Caco-2 (cell line): Measurements from ENCODE around the gene GBP1. TPM values are rescaled to one million over a fixed set of nuclear protein-coding genes. Genes with fewer than 3 reads are reported as not detected.
"Not testable (repeated sequence)": the region's sequence is repeated elsewhere in the genome, so short reads cannot be mapped to it uniquely, and the experiment has no call there.

Experiments
- BruUV-seq: library from RNA; stranded (reverse); fragments of 400-500 nt; replicated peaks from 2 replicates; lab custom pipeline; 2021; lab: Mats Ljungman, UMichigan
- CTCF ChIA-PET: fragments of 300-600 bp; sonication (Branson Sonifier 250); formaldehyde crosslinking; loops from one replicate; lab custom pipeline; 2022; ENCODE audit warnings: antibody characterized with exemption; lab: Charles Lee
- POLR2A ChIA-PET: fragments of 300-600 bp; sonication (Branson Sonifier 250); formaldehyde crosslinking; loops from one replicate; lab custom pipeline; 2022; ENCODE audit warnings: antibody characterized with exemption; lab: Charles Lee
- DNase-seq, 2 experiments: peaks; one replicate each; pipeline versions ENCODE4 v3.0.0 to v3.0.0-alpha.2; 2020 to 2022
- H3K27me3 ChIP-seq: replicated peaks from 2 replicates; pipeline ENCODE4 v1.6.0; 2011; ENCODE audit warnings: low read length; ENCODE audit not compliant: control insufficient read depth, insufficient read depth
- H3K36me3 ChIP-seq: 2 replicates; pipeline ENCODE4 v1.5.1; 2011; ENCODE audit warnings: low read length; ENCODE audit not compliant: control insufficient read depth, insufficient read depth
- H3K4me1 ChIP-seq: fragments of 250-450 bp; sonication (Bioruptor Pico); 2 replicates; pipeline ENCODE4 v1.5.1; 2020; ENCODE audit warnings: mild to moderate bottlenecking
- H3K4me3 ChIP-seq: 2 replicates; pipeline ENCODE4 v1.5.1; 2011; ENCODE audit warnings: low read depth, mild to moderate bottlenecking, control low read depth, low read length
- H3K9me3 ChIP-seq: fragments of 250-450 bp; sonication (Bioruptor Pico); 2 replicates; pipeline ENCODE4 v1.5.1; 2020; ENCODE audit warnings: mild to moderate bottlenecking, moderate library complexity
- H3K27ac Mint-ChIP-seq: one replicate; pipeline ENCODE4 v1.8.0; 2022; ENCODE audit warnings: mixed read lengths; ENCODE audit not compliant: unreplicated experiment
- H3K27me3 Mint-ChIP-seq: one replicate; pipeline ENCODE4 v1.8.0; 2022; ENCODE audit warnings: mixed read lengths; ENCODE audit not compliant: insufficient read depth, unreplicated experiment
- H3K36me3 Mint-ChIP-seq: one replicate; pipeline ENCODE4 v1.8.0; 2022; ENCODE audit warnings: mild to moderate bottlenecking, mixed read lengths; ENCODE audit not compliant: insufficient read depth, unreplicated experiment
- H3K4me1 Mint-ChIP-seq: one replicate; pipeline ENCODE4 v1.8.0; 2022; ENCODE audit warnings: low read depth, mixed read lengths; ENCODE audit not compliant: unreplicated experiment
- H3K4me3 Mint-ChIP-seq: one replicate; pipeline ENCODE4 v1.8.0; 2022; ENCODE audit warnings: mild to moderate bottlenecking, moderate library complexity, mixed read lengths; ENCODE audit not compliant: unreplicated experiment
- H3K9me3 Mint-ChIP-seq: one replicate; pipeline ENCODE4 v1.8.0; 2022; ENCODE audit warnings: mixed read lengths; ENCODE audit not compliant: unreplicated experiment
- CTCF ChIP-seq, 2 experiments: fragments of 200-600 bp in 1 of 2; IDR thresholded peaks; 1 replicate in 1 of 2; 2 replicates in 1 of 2; pipeline versions ENCODE4 v1.5.1 to v1.8.0; 2011 to 2022; ENCODE audit warnings: antibody characterized with exemption in 1 of 2, control low read depth in 1 of 2, inconsistent platforms in 1 of 2, low read depth in 1 of 2, low read length in 1 of 2, mild to moderate bottlenecking in 1 of 2, moderate library complexity in 1 of 2; ENCODE audit not compliant: insufficient read depth in 1 of 2, severe bottlenecking in 1 of 2, unreplicated experiment in 1 of 2
- intact Hi-C: fragments of 100-400 bp; cut with micrococcal nuclease; formaldehyde crosslinking; loops from one replicate; pipeline ENCODE4 v1.10.0; 2022; ENCODE audit not compliant: unreplicated experiment
- total RNA-seq: library from RNA; stranded (reverse); gene quantifications from 2 replicates; pipeline ENCODE4 v1.2.3, GENCODE V29; 2022

The GBP1 gene
- total RNA-seq, 1 experiment from 2014 or later: 0.36 TPM

- no peaks in the 10 kb centered on the region for H3K36me3 ChIP-seq
- DNase-seq: peak; percentile 22 to 36
- Mint-ChIP-seq H3K27me3 (no peaks in the 10 kb centered on the region), H3K9me3 (peaks cover 9% of the 10 kb centered on the region), H3K4me1 (no peaks in the 10 kb centered on the region), H3K27ac (no peak overlapping the region), H3K4me3 (no peak overlapping the region), H3K36me3 (no peaks in the 10 kb centered on the region)
- peaks cover 6% of the 10 kb centered on the region; the same call in 1 of the 2 replicates for H3K4me1 ChIP-seq
- H3K4me3 ChIP-seq: no peak overlapping the region
- ChIA-PET POLR2A (no interaction called here), CTCF (interaction anchor here (0.6 to 1.1 kb wide), 4 partner anchors 91 to 273 kb away, joined by 3 read pairs; no protein-coding TSS in a partner anchor)
- TF ChIP-seq CTCF (IDR thresholded peaks at IDR 0.05; ENCODE audit: insufficient read depth in 1 of 2, low read depth in 1 of 2, low read length in 1 of 2, severe bottlenecking in 1 of 2, unreplicated experiment in 1 of 2): peak; percentile 34 to 35
- BruUV-seq: no TSS peak
- H3K9me3 ChIP-seq: no peaks in the 10 kb centered on the region
- intact Hi-C loops: loop anchor here (1.0 to 2.0 kb wide), 2 partner anchors 273 to 369 kb away; no protein-coding TSS in a partner anchor
- no peaks in the 10 kb centered on the region for H3K27me3 ChIP-seq
Observed at GRCh38 chr1:89085781-89086180, 20.8 kb upstream of the GBP1 start.

GRCh38 chr1:89081005-89081404 lies 16.0 kb upstream of the GBP1 start:
- H3K9me3 ChIP-seq: no peaks in the 10 kb centered on the region
- no peaks in the 10 kb centered on the region for H3K4me1 ChIP-seq
- no peak for TF ChIP-seq CTCF (IDR thresholded peaks at IDR 0.05; ENCODE audit: insufficient read depth in 1 of 2, low read depth in 1 of 2, low read length in 1 of 2, severe bottlenecking in 1 of 2, unreplicated experiment in 1 of 2)
- H3K4me3 ChIP-seq: no peak overlapping the region
- intact Hi-C loops: no loop called here
- no peaks in the 10 kb centered on the region for H3K36me3 ChIP-seq
- peaks cover 18% of the 10 kb centered on the region for H3K9me3 Mint-ChIP-seq
- no peaks in the 10 kb centered on the region for H3K4me1 Mint-ChIP-seq
- no peak for DNase-seq
- BruUV-seq: no TSS peak
- ChIA-PET CTCF (no interaction called here), POLR2A (no interaction called here)
- no peak overlapping the region for H3K27ac Mint-ChIP-seq
- no peak overlapping the region for H3K4me3 Mint-ChIP-seq
- H3K27me3 ChIP-seq: no peaks in the 10 kb centered on the region
- no peaks in the 10 kb centered on the region for H3K27me3 Mint-ChIP-seq
- H3K36me3 Mint-ChIP-seq: no peaks in the 10 kb centered on the region

DNA sequence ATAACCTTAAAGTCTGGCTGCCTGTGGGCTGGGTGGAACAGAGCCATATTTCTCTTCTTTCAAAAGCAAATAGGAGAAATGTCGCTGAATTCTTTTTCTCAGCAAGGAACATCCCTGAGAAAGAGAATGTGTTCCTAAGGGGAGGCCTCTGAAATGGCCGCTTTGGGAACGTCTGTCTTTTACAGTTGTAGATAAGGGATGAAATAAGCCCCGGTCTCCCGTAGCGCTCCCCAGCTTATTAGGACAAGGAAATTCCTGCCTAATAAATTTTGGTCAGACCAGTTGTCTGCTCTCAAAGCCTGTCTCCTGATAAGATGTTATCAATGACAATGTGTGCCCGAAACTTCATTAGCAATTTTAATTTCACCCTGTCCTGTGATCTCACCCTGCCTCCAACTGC lies 15.1 kb upstream of the GBP1 start:
- intact Hi-C loops, BruUV-seq, H3K4me1 ChIP-seq, DNase-seq, CTCF ChIA-PET, H3K4me1 Mint-ChIP-seq, H3K9me3 ChIP-seq, H3K36me3 Mint-ChIP-seq, H3K4me3 ChIP-seq, H3K27me3 ChIP-seq, H3K36me3 ChIP-seq, H3K4me3 Mint-ChIP-seq, POLR2A ChIA-PET, H3K27me3 Mint-ChIP-seq, H3K27ac Mint-ChIP-seq: not testable (repeated sequence)
- H3K9me3 Mint-ChIP-seq: peaks cover 19% of the 10 kb centered on the region

DNA sequence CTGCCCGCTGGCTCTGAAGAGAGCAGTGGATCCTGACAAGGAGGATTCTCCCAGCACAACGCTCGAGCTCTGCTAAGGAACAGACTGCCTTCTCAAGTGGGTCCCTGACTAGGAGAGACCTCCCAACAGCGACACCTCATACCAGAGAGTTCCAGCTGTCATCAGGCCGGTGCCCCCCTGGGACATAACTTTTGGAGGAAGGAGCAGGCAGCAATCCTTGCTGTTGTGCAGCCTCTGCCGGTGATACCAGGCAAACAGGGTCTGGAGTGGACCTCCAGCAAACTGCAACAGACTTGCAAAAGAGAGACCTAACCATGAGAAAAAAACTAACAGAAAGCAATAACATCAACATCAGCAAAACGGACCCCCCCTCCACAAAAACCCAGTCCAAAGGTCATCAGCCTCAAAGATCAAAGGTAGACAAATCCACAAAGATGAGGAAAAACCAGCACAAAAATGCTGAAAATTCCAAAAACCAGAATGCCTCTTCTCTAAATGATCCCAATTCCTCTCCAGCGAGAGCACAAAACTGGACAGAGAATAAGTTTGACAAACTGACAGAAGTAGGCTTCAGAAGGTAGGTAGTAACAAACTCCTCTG lies 7.6 kb upstream of the GBP1 start:
- H3K4me3 Mint-ChIP-seq, H3K27me3 Mint-ChIP-seq, POLR2A ChIA-PET, H3K36me3 Mint-ChIP-seq, CTCF ChIA-PET, H3K4me1 Mint-ChIP-seq, H3K9me3 Mint-ChIP-seq, H3K27me3 ChIP-seq, H3K4me3 ChIP-seq, H3K4me1 ChIP-seq, DNase-seq, H3K27ac Mint-ChIP-seq, H3K36me3 ChIP-seq, H3K9me3 ChIP-seq, BruUV-seq: not testable (repeated sequence)
- intact Hi-C loops: loop anchor here (5.0 kb wide), 1 partner anchor 75 kb away; no protein-coding TSS in a partner anchor
